ENCODE measurements around the gene TNFRSF4.

TNFRSF4 gene

DNA sequence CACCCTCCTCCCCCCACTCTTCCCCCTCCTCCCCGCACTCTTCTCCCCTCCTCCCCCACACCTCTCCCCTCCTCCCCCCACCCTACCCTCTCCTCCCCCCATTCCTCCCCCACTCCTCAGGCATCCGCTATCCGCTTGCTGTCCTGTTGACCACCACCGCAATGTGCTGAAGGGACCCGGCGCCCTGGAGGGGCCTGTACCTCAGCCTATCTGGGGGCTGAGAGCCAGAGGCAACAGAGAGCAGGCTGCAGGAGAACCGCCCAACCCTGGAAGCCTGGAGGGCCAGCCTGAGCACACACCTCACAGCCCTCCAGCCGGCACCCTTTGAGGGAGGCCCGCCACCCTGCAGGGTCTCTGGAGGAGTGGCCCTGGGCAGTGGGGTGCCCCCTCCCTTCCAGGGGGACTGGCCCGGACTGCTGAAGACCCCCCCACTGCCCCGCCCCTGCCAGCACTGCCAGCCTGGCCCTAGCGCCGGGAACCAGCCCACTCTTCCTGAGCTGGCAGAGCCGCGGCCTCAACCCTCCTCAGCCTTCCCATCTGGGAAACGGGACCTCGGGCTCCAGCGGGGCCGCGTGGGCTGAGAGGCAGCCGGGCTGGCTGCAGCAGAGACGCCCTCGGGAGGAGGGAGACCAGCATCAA is 31.3 kb upstream of the TNFRSF4 start:
- no peak for DNase-seq

- no peak for DNase-seq
Measured at GRCh38 chr1:1244192-1244811, 30.3 kb upstream of the TNFRSF4 start.

- DNase-seq: no peak
Measured at GRCh38 chr1:1243807-1244191, 29.8 kb upstream of the TNFRSF4 start.

- no peak for DNase-seq
Measured at GRCh38 chr1:1243266-1243660, 29.3 kb upstream of the TNFRSF4 start.

DNA sequence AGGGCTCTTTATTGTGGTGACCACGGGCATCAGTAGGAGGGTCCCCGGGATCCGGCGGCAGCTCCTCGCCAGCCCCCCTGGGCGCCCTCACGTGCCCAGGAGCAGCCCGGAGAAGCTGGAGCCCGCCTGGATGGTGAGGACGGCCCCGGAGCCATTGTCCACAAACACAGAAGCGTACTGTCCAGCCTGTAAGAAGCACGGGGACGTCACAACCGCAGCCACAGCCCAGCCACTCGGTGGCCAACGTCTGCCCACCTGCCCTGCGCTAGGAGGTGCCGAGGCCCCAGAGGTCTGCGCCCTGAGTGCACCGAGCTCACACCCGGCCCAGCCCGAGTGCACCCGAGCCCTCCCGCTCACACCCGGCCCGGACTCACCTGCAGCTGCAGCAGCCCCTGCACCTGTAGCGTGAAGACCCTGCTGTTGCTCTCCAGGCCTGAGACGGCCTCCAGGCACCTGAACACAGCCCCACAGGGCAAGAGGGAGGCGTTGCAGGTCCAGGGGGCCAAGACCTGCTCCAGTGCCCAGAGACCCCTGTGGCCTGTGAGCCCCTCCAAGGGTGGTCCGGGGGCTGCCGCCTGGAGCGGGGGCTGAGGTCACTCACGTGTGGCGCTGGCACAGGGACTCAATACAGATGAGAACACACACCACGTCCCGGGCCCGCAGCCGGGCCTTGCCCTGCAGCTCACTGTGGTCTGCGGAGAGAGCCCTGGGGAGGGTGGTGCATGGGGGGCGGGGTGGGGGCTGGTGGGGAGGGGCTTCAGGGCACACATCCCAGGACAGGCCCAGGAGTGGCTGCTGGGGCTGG is 28.7 kb upstream of the TNFRSF4 start:
- no peak for DNase-seq

DNA sequence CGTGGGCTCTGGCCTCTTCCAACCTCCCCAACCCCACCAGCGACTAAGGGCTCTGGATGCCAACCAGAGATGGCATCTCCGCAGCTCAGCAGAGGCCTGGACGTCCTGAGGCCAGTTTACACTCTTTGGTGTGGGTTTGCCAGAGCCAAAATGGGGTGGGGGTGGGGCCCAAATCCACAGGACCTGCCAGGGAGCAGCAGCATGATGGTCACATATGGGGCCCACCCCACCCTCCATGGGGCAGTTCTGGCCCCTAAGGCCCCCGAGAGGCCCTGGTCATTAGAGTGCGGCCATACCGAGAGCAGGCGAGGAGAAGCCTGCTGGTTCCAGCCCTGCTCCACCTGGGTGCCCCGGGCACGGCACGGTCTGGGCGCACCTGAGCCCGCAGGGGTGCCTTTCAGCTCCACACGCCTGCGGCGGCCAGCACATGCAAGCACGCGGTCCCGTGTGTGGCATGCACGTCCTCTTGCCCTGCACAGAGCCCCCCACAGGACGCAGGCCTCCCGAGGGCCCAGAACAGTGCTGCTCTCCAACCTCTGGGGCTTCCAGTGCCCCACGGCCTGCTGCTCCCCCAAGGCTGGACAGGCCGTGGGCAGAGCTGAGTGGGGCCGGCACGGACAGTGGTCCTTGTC is 27.8 kb upstream of the TNFRSF4 start:
- no peak for DNase-seq

DNA sequence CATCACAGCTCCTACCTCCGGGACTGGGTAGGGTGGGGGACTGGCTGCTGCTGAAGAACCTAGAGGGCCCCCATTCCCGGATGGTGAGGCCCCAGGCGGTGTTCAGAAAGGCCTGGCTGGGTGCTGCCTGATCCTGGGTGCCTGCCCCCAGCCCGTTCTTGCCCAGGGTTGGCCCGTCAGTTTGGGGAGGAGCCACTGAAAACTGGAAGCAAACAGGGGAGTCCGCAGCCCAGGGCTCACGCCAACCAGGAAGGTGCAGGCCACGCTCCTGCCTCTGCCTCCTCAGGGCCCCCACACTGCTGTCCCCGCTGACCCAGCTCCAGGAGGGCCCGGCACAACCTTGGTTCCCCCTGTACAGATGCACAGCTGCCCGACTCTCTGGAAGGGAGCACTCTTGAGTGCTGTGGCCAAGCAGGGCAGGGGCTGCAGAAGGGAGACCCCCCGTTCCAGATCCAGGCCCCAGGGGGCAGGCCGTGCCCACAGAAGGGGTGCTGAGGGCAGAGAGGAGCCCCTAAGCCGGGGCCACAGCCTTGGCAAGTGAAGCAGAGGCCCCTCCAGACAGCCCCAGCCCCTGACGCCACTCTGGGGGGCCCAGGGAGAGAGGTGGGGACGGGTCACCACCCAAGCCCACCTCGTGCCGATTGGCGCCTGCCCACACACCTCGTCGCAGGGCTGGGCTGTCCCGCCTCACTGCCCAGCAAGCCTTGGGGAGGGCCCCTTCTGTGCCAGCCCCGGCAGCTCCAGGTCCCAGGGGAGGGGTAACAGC is 27.1 kb upstream of the TNFRSF4 start:
- no peak for DNase-seq

- no peak for DNase-seq
Measured at GRCh38 chr1:1240348-1240732, 26.4 kb upstream of the TNFRSF4 start.

GRCh38 chr1:1239614-1240347 is 25.8 kb upstream of the TNFRSF4 start:
- DNase-seq: no peak

- no peak for DNase-seq
Measured at GRCh38 chr1:1239227-1239613, 25.3 kb upstream of the TNFRSF4 start.

DNA sequence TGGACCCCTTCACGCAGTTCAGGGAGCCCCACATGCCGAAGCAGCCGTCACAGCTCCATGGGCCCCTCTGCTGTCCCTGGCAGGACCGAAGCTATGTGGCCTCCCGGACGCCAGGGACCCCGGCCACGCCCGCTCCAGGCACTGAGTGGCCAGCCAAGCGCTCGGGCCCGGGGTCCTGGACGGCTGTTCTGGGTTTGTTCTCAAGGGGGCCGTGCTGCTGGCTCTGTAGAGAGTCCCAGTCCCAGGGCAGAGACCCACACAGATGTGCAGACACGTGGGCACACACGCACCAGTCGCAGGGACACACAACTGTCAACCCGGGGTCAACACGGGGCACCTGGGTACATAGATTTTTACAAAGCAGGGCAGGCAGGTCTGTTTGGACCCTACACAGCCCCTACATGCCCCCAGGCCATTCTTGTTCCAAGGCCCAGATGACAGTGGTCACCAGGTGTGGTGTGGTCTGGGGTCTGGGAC is 24.8 kb upstream of the TNFRSF4 start:
- no peak for DNase-seq

DNA sequence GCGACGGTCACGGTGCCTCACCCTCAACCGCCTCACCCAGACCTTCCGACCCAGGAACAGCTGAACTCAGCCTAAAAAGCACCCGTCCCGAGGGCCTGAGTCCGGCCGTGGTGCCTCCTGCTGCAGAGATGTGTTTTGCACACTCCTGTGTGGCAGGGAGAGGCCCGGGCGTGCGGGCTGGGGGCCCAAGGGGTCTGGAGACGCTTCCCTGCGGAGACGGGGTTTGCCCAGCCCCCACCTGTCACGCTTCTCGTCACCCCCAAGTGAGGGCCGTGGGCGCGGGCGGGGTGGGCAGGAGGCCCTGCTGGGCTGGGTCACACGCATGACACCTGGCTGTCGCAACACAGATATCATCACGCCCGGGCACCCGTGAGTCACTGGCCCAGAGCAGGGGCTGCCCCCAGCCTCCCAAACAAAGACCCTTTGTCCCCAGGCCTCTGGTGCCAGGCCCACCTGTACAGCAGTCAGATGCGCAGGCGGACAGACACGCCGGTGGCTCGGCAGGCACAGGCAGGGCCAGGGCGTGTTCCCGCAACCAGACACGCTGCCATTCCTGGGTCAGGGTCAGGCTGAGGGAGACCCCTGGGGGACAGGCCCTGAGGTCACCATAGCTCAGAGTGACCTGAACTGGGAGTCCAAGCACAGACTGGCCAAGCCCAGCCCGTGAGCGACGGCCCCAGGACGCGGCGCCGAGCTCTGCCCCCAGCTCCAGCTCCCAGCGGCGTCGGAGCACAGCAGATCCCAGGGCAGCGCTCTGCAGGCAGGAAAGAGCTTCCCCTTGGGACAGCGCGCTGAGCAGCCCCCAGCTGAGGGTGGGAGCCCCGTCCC is 24.1 kb upstream of the TNFRSF4 start:
- DNase-seq: no peak

DNA sequence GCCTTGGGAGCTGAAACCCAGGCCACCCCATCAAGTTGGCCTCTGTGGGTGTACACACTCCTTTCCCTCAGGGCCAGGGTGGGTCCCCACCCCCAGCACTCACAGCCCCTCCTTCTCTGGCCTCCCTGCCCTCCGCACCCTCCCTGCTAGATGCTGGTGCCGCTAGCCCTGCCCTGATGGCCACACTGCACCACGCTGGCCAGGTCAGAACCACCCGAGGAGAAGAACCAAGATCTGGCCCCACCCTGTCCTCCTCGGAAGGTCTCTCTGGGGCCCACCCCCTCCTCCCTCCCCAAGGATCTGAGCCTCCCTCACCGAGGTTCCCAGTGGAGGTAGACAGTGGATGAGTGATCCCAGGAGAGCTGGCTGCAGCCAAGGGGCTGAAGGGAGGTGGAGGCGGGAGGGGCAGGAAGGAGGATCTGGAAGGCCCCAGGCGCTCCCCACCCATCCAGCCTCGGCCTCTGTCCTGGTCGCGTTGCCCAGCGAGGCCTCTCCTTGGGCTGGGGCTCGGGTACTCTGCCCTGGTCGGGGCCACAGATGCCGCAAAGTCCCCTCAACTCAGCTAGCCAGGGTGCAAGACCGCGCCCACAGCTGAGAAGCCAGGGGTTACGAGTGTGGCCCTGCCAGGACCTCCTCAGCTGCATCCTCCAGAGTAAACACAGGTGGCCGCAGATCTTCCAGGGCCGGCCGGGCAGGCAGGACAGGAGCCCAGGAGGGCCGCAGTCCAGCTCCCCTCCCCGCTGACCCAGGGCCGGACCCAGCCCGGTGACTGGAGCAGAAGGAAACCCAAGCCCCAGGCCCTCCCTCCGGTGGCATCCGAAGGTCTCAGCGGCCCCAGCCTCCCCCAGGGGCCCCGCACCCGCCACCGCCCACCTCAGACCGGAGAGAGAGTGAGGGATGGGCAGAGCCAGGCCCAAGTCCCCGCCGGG is 23.3 kb upstream of the TNFRSF4 start:
- DNase-seq: no peak

- no peak for DNase-seq
Measured at GRCh38 chr1:1236176-1236763, 22.3 kb upstream of the TNFRSF4 start.

GRCh38 chr1:1235016-1235744 is 21.2 kb upstream of the TNFRSF4 start:
- DNase-seq: no peak

- no peak for DNase-seq
Measured at GRCh38 chr1:1234180-1234808, 20.3 kb upstream of the TNFRSF4 start.

- DNase-seq: no peak
Measured at GRCh38 chr1:1233567-1233892, 19.6 kb upstream of the TNFRSF4 start.

GRCh38 chr1:1232796-1233566 is 19.0 kb upstream of the TNFRSF4 start:
- DNase-seq: no peak

All from NCI-H1694 (cell line).